HepG2 (cell line): ENCODE results near the gene LTA. TPM values are rescaled to one million over a fixed set of nuclear protein-coding genes. Genes with fewer than 3 reads are reported as not detected.

Experiments used
- AHR ChIP-seq: IDR thresholded peaks from 2 replicates; pipeline ENCODE4 v1.6.1; 2018; ENCODE audit warnings: missing genetic modification reagents, missing compliant biosample characterization
- CBX2 ChIP-seq, 2 experiments: fragments of 200-600 bp in 1 of 2; sonication (generic); formaldehyde crosslinking in 1 of 2; IDR thresholded peaks; 2 replicates each; pipeline versions ENCODE4 v1.7.0 to v1.8.1; 2018 to 2022; ENCODE audit warnings: low read depth in 2 of 2, low read length in 1 of 2, mild to moderate bottlenecking in 1 of 2, missing genetic modification reagents in 1 of 2
- CC2D1A ChIP-seq: sonication (generic); formaldehyde crosslinking; IDR thresholded peaks from 2 replicates; pipeline ENCODE4 v1.8.1; 2023; ENCODE audit warnings: mild to moderate bottlenecking, missing genetic modification reagents
- HIVEP1 ChIP-seq: sonication (generic); formaldehyde crosslinking; IDR thresholded peaks from 2 replicates; pipeline ENCODE4 v1.4.0; 2020; ENCODE audit warnings: mild to moderate bottlenecking, missing genetic modification reagents
- HMGA1 ChIP-seq: sonication (generic); formaldehyde crosslinking; conservative IDR thresholded peaks from 2 replicates; pipeline ENCODE4 v1.4.0; 2020; ENCODE audit warnings: missing genetic modification reagents
- HOXA9 ChIP-seq: sonication (generic); formaldehyde crosslinking; IDR thresholded peaks from 2 replicates; pipeline ENCODE4 v1.8.1; 2022; ENCODE audit warnings: missing genetic modification reagents, mild to moderate bottlenecking, moderate library complexity, borderline replicate concordance
- NCOA5 ChIP-seq: sonication (generic); formaldehyde crosslinking; IDR thresholded peaks from 2 replicates; pipeline ENCODE4 v1.4.0; 2020; ENCODE audit warnings: missing genetic modification reagents
- NFIB ChIP-seq: sonication (generic); formaldehyde crosslinking; IDR thresholded peaks from 2 replicates; pipeline ENCODE4 v1.9.0; 2021; ENCODE audit warnings: missing genetic modification reagents, mild to moderate bottlenecking, borderline replicate concordance
- NR3C1 ChIP-seq: sonication (generic); formaldehyde crosslinking; IDR thresholded peaks from 2 replicates; pipeline ENCODE4 v1.4.0; 2020; ENCODE audit warnings: missing genetic modification reagents
- RERE ChIP-seq: IDR thresholded peaks from 2 replicates; pipeline ENCODE4 v1.6.1; 2016; ENCODE audit warnings: low read depth, missing genetic modification reagents, missing compliant biosample characterization
- RFX1 ChIP-seq: fragments of 450-650 bp; IDR thresholded peaks from 2 replicates; pipeline ENCODE4 v1.6.1; 2017
- SAP130 ChIP-seq: IDR thresholded peaks from 2 replicates; pipeline ENCODE4 v1.6.1; 2016; ENCODE audit warnings: low read depth
- SRY ChIP-seq: sonication (generic); formaldehyde crosslinking; IDR thresholded peaks from 2 replicates; pipeline ENCODE4 v1.8.0; 2022; ENCODE audit warnings: mild to moderate bottlenecking, missing genetic modification reagents
- THAP8 ChIP-seq: sonication (generic); formaldehyde crosslinking; IDR thresholded peaks from 2 replicates; pipeline ENCODE4 v1.5.1; 2020; ENCODE audit warnings: missing genetic modification reagents, mild to moderate bottlenecking, borderline replicate concordance
- ZNF234 ChIP-seq: sonication (generic); formaldehyde crosslinking; conservative IDR thresholded peaks from 2 replicates; pipeline ENCODE4 v1.5.1; 2020; ENCODE audit warnings: mild to moderate bottlenecking, missing genetic modification reagents
- ZNF484 ChIP-seq: sonication (generic); formaldehyde crosslinking; IDR thresholded peaks from 2 replicates; pipeline ENCODE4 v1.5.1; 2020; ENCODE audit warnings: mild to moderate bottlenecking, low read depth, missing genetic modification reagents, borderline replicate concordance
- ZNF546 ChIP-seq: sonication (generic); formaldehyde crosslinking; conservative IDR thresholded peaks from 2 replicates; pipeline ENCODE4 v1.8.1; 2023; ENCODE audit warnings: mild to moderate bottlenecking, missing genetic modification reagents
- ZNF646 ChIP-seq: sonication (generic); formaldehyde crosslinking; IDR thresholded peaks from 2 replicates; pipeline ENCODE4 v1.9.0; 2021; ENCODE audit warnings: mild to moderate bottlenecking, missing genetic modification reagents
- polyA plus RNA-seq, 8 experiments: library from polyadenylated mRNA; depleted of rRNA in 3 of 8; stranded (reverse) in 7 of 8; unstranded in 1 of 8; fragments of >200 nt; fragmentation: Illumina TruSeq in 4 of 8; extraction: Trizol in 4 of 8; gene quantifications; 2 replicates each; pipeline versions ENCODE4 v1.2.1 to v1.2.3, GENCODE V29; 2011 to 2016; ENCODE audit warnings: low read depth in 4 of 8, missing spikeins in 1 of 8, mixed read lengths in 1 of 8; ENCODE audit not compliant: insufficient read depth in 1 of 8
- total RNA-seq, 5 experiments: library from RNA; depleted of rRNA; stranded (reverse); fragments of >200 nt; fragmentation: Illumina TruSeq; extraction: Trizol; gene quantifications; 2 replicates each; pipeline ENCODE4 v1.2.3, GENCODE V29; 2016; ENCODE audit warnings: low read depth in 1 of 5

LTA gene
- total and polyA plus RNA-seq, 2 of the 13 experiments (the other 11 are each of a cell fraction or from before 2014, with no cell fraction given), result 0.09 TPM; not detected in 1

- TF ChIP-seq ZNF646 (CRISPR knock-in tag) (no peak), AHR (CRISPR knock-in tag) (peak; percentile 72; the same call in 1 of the 2 replicates), CC2D1A (CRISPR knock-in tag) (no peak), ZNF234 (CRISPR knock-in tag) (0 out of 2 replicates have a peak, but pooled peaks have one; percentile 46), ZNF546 (CRISPR knock-in tag) (no peak), SAP130 (peak; percentile 63), HIVEP1 (CRISPR knock-in tag) (no peak), NFIB (CRISPR knock-in tag) (no peak), NR3C1 (CRISPR knock-in tag) (no peak), HMGA1 (no peak), ZNF484 (CRISPR knock-in tag) (no peak), CBX2 (IDR thresholded peaks at IDR 0.05; ENCODE audit: low read depth, low read length) (no peak), CBX2 (CRISPR knock-in tag; IDR thresholded peaks at IDR 0.05; ENCODE audit: low read depth) (no peak), NCOA5 (CRISPR knock-in tag) (no peak), SRY (CRISPR knock-in tag) (0 out of 2 replicates have a peak, but pooled peaks have one; percentile 58), THAP8 (CRISPR knock-in tag) (no peak), RERE (CRISPR knock-in tag) (no peak), HOXA9 (CRISPR knock-in tag) (no peak), RFX1 (no peak)
These were observed 25.6 kb upstream of the LTA start, which contains the start of gene ATP6V1G2 (continued) for GRCh38 chr6:31546339-31546957.
